ENCODE data around the gene AGPAT4.

GRCh38 chr6:161142957-161143296 is 130.9 kb downstream of the AGPAT4 start:
- TF ChIP-seq CTCF (IDR thresholded peaks at IDR 0.05; ENCODE audit: low read depth, low read length): no peak
- no peak for TF ChIP-seq POLR2A (IDR thresholded peaks at IDR 0.05; ENCODE audit: extremely low read depth, insufficient read length)
- TF ChIP-seq MAX (IDR thresholded peaks at IDR 0.05; ENCODE audit: low read depth, low read length): no peak

All from NB4 (cell line).